H1 (cell line): Measurements from ENCODE around the gene GABRG3. TPM values are rescaled to one million over a fixed set of nuclear protein-coding genes. Genes with fewer than 3 reads are reported as not detected.

Experiments used
- CTCF ChIA-PET: fragments of 300-600 bp; sonication (Branson Sonifier 250); formaldehyde crosslinking; loops from one replicate; lab custom pipeline; 2021; ENCODE audit not compliant: partially characterized antibody; lab: Charles Lee
- POLR2A ChIA-PET: fragments of 300-600 bp; sonication (Branson Sonifier 250); formaldehyde crosslinking; loops from one replicate; lab custom pipeline; 2021; ENCODE audit warnings: inconsistent platforms; ENCODE audit not compliant: partially characterized antibody; lab: Charles Lee
- DNase-seq, 2 experiments: peaks; one replicate each; pipeline versions ENCODE4 v3.0.0 to v3.0.0-alpha.2; 2010 to 2022; ENCODE audit warnings: low spot score in 2 of 2, low read depth in 1 of 2, mixed read lengths in 1 of 2
- FAIRE-seq: peaks from 2 replicates; lab custom pipeline; 2011; peaks lifted over from hg19 to GRCh38; lab: Jason Lieb, UNC
- H2AFZ ChIP-seq: 2 replicates; pipeline ENCODE4 v1.8.1; 2012; ENCODE audit warnings: low read length, inconsistent platforms
- H2AK5ac ChIP-seq: 2 replicates; pipeline ENCODE4 v1.6.1; 2013; ENCODE audit warnings: low read depth, low read length
- H2BK120ac ChIP-seq: replicated peaks from 2 replicates; pipeline ENCODE3; 2013; ENCODE audit warnings: low read depth, low read length, inconsistent platforms
- H2BK12ac ChIP-seq: 2 replicates; pipeline ENCODE4 v1.6.1; 2013; ENCODE audit warnings: low read depth, low read length
- H2BK15ac ChIP-seq: 2 replicates; pipeline ENCODE4 v1.6.1; 2013; ENCODE audit warnings: low read length
- H2BK20ac ChIP-seq: 2 replicates; pipeline ENCODE4 v1.6.1; 2013; ENCODE audit warnings: low read length
- H2BK5ac ChIP-seq: 2 replicates; pipeline ENCODE4 v1.6.1; 2013; ENCODE audit warnings: low read depth, low read length
- H3K14ac ChIP-seq: 2 replicates; pipeline ENCODE4 v1.6.1; 2013; ENCODE audit warnings: inconsistent platforms; ENCODE audit not compliant: insufficient read length
- H3K18ac ChIP-seq: 2 replicates; pipeline ENCODE4 v1.6.1; 2013; ENCODE audit warnings: low read length; ENCODE audit errors: extremely low read depth
- H3K23ac ChIP-seq: 2 replicates; pipeline ENCODE4 v1.6.1; 2013; ENCODE audit warnings: inconsistent platforms; ENCODE audit not compliant: insufficient read length
- H3K23me2 ChIP-seq: 2 replicates; pipeline ENCODE4 v1.6.1; 2013; ENCODE audit warnings: low read depth, low read length
- H3K27ac ChIP-seq: 2 replicates; pipeline ENCODE4 v1.6.1; 2011; ENCODE audit warnings: low read depth, low read length, inconsistent platforms
- H3K27me3 ChIP-seq, 4 experiments: replicated peaks in 1 of 4; 1 replicate in 1 of 4; 2 replicates in 3 of 4; pipeline versions ENCODE4 v1.6.1 to v1.8.1; 2011 to 2013; ENCODE audit warnings: low read length in 3 of 4, mild to moderate bottlenecking in 3 of 4, inconsistent platforms in 2 of 4, mixed read lengths in 2 of 4, moderate library complexity in 1 of 4; ENCODE audit not compliant: control insufficient read depth in 3 of 4, insufficient read depth in 3 of 4; ENCODE audit errors: extremely low read depth in 1 of 4
- H3K36me3 ChIP-seq, 4 experiments: 2 replicates each; pipeline versions ENCODE4 v1.6.1 to v1.8.1; 2011 to 2013; ENCODE audit warnings: mild to moderate bottlenecking in 4 of 4, low read length in 3 of 4, moderate library complexity in 2 of 4, control low read depth in 1 of 4, inconsistent platforms in 1 of 4; ENCODE audit not compliant: insufficient read depth in 4 of 4, control insufficient read depth in 2 of 4
- H3K4ac ChIP-seq: replicated peaks from 2 replicates; pipeline ENCODE3; 2013; ENCODE audit warnings: low read length, low read depth, mixed read lengths, inconsistent platforms; ENCODE audit not compliant: insufficient read length
- H3K4me1 ChIP-seq, 4 experiments: replicated peaks in 1 of 4; 1 replicate in 1 of 4; 2 replicates in 3 of 4; pipeline versions ENCODE4 v1.6.1 to v1.8.1; 2011 to 2013; ENCODE audit warnings: low read length in 3 of 4, inconsistent platforms in 2 of 4, mixed read lengths in 1 of 4; ENCODE audit not compliant: insufficient read depth in 4 of 4, control insufficient read depth in 3 of 4
- H3K4me2 ChIP-seq, 2 experiments: 2 replicates each; pipeline versions ENCODE4 v1.6.1 to v1.8.1; 2011 to 2013; ENCODE audit warnings: low read depth in 2 of 2, low read length in 2 of 2, control low read depth in 1 of 2, inconsistent platforms in 1 of 2, mild to moderate bottlenecking in 1 of 2; ENCODE audit not compliant: insufficient read depth in 1 of 2
- H3K4me3 ChIP-seq, 4 experiments: fragments of 200-600, 300-600 bp in 1 of 4; sonication (generic), shearing (Covaris generic), sonication (Bioruptor Twin) in 1 of 4; 2 replicates each; pipeline versions ENCODE4 v1.5.1 to v1.8.1; 2011 to 2016; ENCODE audit warnings: low read length in 4 of 4, low read depth in 3 of 4, control low read depth in 2 of 4, inconsistent platforms in 2 of 4, mild to moderate bottlenecking in 2 of 4, mixed read lengths in 1 of 4, moderate library complexity in 1 of 4; ENCODE audit not compliant: insufficient read depth in 2 of 4; ENCODE audit errors: extremely low read depth in 1 of 4
- H3K56ac ChIP-seq: replicated peaks from 2 replicates; pipeline ENCODE3; 2013; ENCODE audit warnings: low read depth, mild to moderate bottlenecking, mixed read lengths, low read length, inconsistent platforms; ENCODE audit not compliant: insufficient read length
- H3K79me1 ChIP-seq: 2 replicates; pipeline ENCODE4 v1.6.1; 2013; ENCODE audit warnings: low read depth, low read length, control low read depth
- H3K79me2 ChIP-seq, 2 experiments: 2 replicates each; pipeline versions ENCODE4 v1.6.1 to v1.8.1; 2012 to 2013; ENCODE audit warnings: low read length in 2 of 2, mild to moderate bottlenecking in 2 of 2, inconsistent platforms in 1 of 2; ENCODE audit not compliant: insufficient read depth in 2 of 2, control insufficient read depth in 1 of 2
- H3K9ac ChIP-seq, 4 experiments: replicated peaks in 1 of 4; 1 replicate in 1 of 4; 2 replicates in 3 of 4; pipeline versions ENCODE4 v1.6.1 to v1.8.1; 2011 to 2013; ENCODE audit warnings: low read depth in 3 of 4, low read length in 3 of 4, control low read depth in 2 of 4, mild to moderate bottlenecking in 2 of 4, moderate library complexity in 2 of 4, inconsistent platforms in 1 of 4; ENCODE audit errors: extremely low read depth in 1 of 4
- H3K9me3 ChIP-seq, 2 experiments: 2 replicates each; pipeline versions ENCODE4 v1.6.1 to v1.8.1; 2012 to 2013; ENCODE audit warnings: mild to moderate bottlenecking in 2 of 2, moderate library complexity in 2 of 2, control low read depth in 1 of 2, inconsistent platforms in 1 of 2, low read depth in 1 of 2, low read length in 1 of 2, mixed read lengths in 1 of 2; ENCODE audit not compliant: insufficient read depth in 2 of 2
- H4K20me1 ChIP-seq, 2 experiments: replicated peaks in 1 of 2; 2 replicates each; pipeline versions ENCODE3 to v1.8.1; 2011 to 2013; ENCODE audit warnings: inconsistent platforms in 2 of 2, low read length in 2 of 2, mild to moderate bottlenecking in 1 of 2; ENCODE audit not compliant: insufficient read depth in 2 of 2, control insufficient read depth in 1 of 2
- H4K5ac ChIP-seq: 2 replicates; pipeline ENCODE4 v1.6.1; 2013; ENCODE audit warnings: low read length, low read depth, mixed read lengths, inconsistent platforms; ENCODE audit not compliant: insufficient read length
- H4K8ac ChIP-seq: 2 replicates; pipeline ENCODE4 v1.8.0; 2013; ENCODE audit warnings: mild to moderate bottlenecking, moderate library complexity, low read length, inconsistent platforms; ENCODE audit not compliant: insufficient read depth; ENCODE audit errors: extremely low read depth
- H4K91ac ChIP-seq: replicated peaks from 2 replicates; pipeline ENCODE3; 2013; ENCODE audit warnings: low read length, mixed read lengths, inconsistent platforms; ENCODE audit not compliant: insufficient read length
- CBX5 ChIP-seq: fragments of 300-800, 300-1000 bp; sonication (generic); IDR thresholded peaks from 2 replicates; pipeline ENCODE4 v1.7.1; 2016; ENCODE audit warnings: antibody characterized with exemption, low read length, low read depth
- CREB1 ChIP-seq: IDR thresholded peaks from 2 replicates; pipeline ENCODE4 v1.6.1; 2012; ENCODE audit warnings: inconsistent platforms
- JUND ChIP-seq: IDR thresholded peaks from 2 replicates; pipeline ENCODE4 v1.6.1; 2011; ENCODE audit warnings: mild to moderate bottlenecking, improper control_type of control experiment, low read length
- KDM1A ChIP-seq: fragments of 200-600, 300-600 bp; sonication (generic); IDR thresholded peaks from 2 replicates; pipeline ENCODE4 v1.7.1; 2016; ENCODE audit warnings: mild to moderate bottlenecking, low read length, borderline replicate concordance
- KDM4A ChIP-seq: IDR thresholded peaks from one replicate; pipeline ENCODE4 v1.7.1; 2012; ENCODE audit warnings: low read depth, mild to moderate bottlenecking, moderate library complexity, low read length, inconsistent platforms; ENCODE audit not compliant: severe bottlenecking
- RBBP5 ChIP-seq: IDR thresholded peaks from 2 replicates; pipeline ENCODE4 v1.7.1; 2012; ENCODE audit warnings: low read depth, mild to moderate bottlenecking, inconsistent platforms, low read length, moderate library complexity, borderline replicate concordance
- SRF ChIP-seq: IDR thresholded peaks from 2 replicates; pipeline ENCODE4 v1.6.1; 2011; ENCODE audit warnings: mild to moderate bottlenecking, low read depth, low read length, moderate library complexity
- SUZ12 ChIP-seq: fragments of 200-600 bp; sonication (generic); IDR thresholded peaks from 2 replicates; pipeline ENCODE4 v1.6.1; 2012; ENCODE audit warnings: mild to moderate bottlenecking, inconsistent platforms, low read length, moderate library complexity, mixed read lengths
- TAF1 ChIP-seq: IDR thresholded peaks from 2 replicates; pipeline ENCODE4 v1.6.1; 2011; ENCODE audit warnings: mild to moderate bottlenecking, low read depth, low read length
- TAF7 ChIP-seq: optimal IDR thresholded peaks from 2 replicates; pipeline ENCODE3; 2011; ENCODE audit warnings: low read depth, mild to moderate bottlenecking, inconsistent platforms, low read length, moderate library complexity, borderline replicate concordance
- TEAD4 ChIP-seq: IDR thresholded peaks from 2 replicates; pipeline ENCODE4 v1.6.1; 2012; ENCODE audit warnings: low read depth, low read length, inconsistent platforms, mixed read lengths
- WGBS, 2 experiments: shearing (Covaris generic) in 1 of 2; methylation state at CpG; one replicate each; pipeline versions ENCODE4 v1.1.6 to v1.1.7; 2013 to 2015; ENCODE audit warnings: low lambda C conversion rate in 2 of 2, mixed read lengths in 2 of 2, inconsistent platforms in 1 of 2, low coverage in 1 of 2, missing lambda C conversion rate in 1 of 2; ENCODE audit not compliant: insufficient replicate concordance in 2 of 2, insufficient coverage in 1 of 2, insufficient read length in 1 of 2; ENCODE audit errors: extremely low coverage in 1 of 2, missing lambda C conversion rate in 1 of 2; 5-methylcytosine and 5-hydroxymethylcytosine counted together
- polyA plus RNA-seq, 7 experiments: library from polyadenylated mRNA; depleted of rRNA in 3 of 7; stranded (reverse) in 5 of 7; unstranded in 2 of 7; fragments of >200 nt in 5 of 7; fragments of 200-250 nt in 2 of 7; gene quantifications; 1 replicate in 5 of 7; 2 replicates in 1 of 7; 4 replicates in 1 of 7; pipeline versions ENCODE4 v1.2.1 to v1.2.3, GENCODE V29; 2011 to 2013; ENCODE audit warnings: missing spikeins in 2 of 7, mixed read lengths in 2 of 7
- total RNA-seq: library from RNA; stranded (reverse); fragmentation: NEBNext Ultra II Directional; extraction: Animal tissue kit (Norgen Biotek cat#: 25700); gene quantifications from 2 replicates; pipeline ENCODE4 v1.2.1, GENCODE V29; 2021

GABRG3 gene
- total and polyA plus RNA-seq, 2 of the 8 experiments (the other 6 are each of a cell fraction or from before 2014, with no cell fraction given) = 0.17 to 0.80 TPM

DNA sequence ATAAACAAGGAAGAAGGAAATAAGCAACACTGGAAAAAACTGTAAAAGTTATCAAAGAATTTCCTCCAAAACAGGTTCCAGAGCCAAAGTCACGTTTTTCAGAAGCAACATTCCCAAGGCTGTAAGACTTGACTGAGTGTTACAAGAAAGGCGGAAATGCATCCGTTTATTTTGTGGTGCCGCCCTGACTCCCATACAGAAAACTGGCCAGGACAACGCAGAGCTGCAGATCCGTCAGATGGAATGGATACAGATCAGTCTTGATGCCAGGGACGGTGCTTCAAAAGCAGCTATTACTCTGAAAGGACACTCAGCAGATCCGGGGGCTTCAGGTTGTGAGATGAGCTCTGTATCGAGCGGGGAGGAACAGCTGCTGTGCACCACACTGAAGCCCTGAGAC, 83.4 kb downstream of the GABRG3 start:
- no peak overlapping the region for H4K5ac ChIP-seq
- H3K79me2 ChIP-seq = no peaks in the 10 kb centered on the region
- no peaks in the 10 kb centered on the region for H3K4me1 ChIP-seq
- no peak overlapping the region for H3K18ac ChIP-seq
- no peak for DNase-seq
- WGBS, 2 experiments = 83% methylated on average over 10 of the region's 10 CpGs; no CpG with 5 or more reads in 1 of the 2 experiments
- no peak overlapping the region for H3K14ac ChIP-seq
- no peaks in the 10 kb centered on the region for H3K23me2 ChIP-seq
- TF ChIP-seq JUND (no peak), TAF7 (no peak), SUZ12 (no peak), CBX5 (no peak), RBBP5 (no peak), TEAD4 (no peak), KDM1A (no peak), CREB1 (no peak), KDM4A (no peak), TAF1 (no peak), SRF (no peak)
- TF ChIP-seq, all 59 proteins: peak for 0
- Histone ChIP-seq H2BK5ac (no peak overlapping the region), H3K79me1 (no peaks in the 10 kb centered on the region), H3K4ac (no peak overlapping the region), H3K9ac (no peak overlapping the region), H4K91ac (no peak overlapping the region), H2BK12ac (no peak overlapping the region), H3K27ac (no peak overlapping the region), H3K23ac (no peak overlapping the region), H3K9me3 (0 out of 4 replicates have a peak, but pooled peaks cover 0 to 4% of the 10 kb centered on the region in 2 experiments), H3K4me2 (no peak overlapping the region), H2AFZ (0 out of 2 replicates have a peak overlapping the region, but pooled peaks have one; percentile 72), H3K27me3 (no peaks in the 10 kb centered on the region), H4K8ac (no peak overlapping the region), H4K20me1 (no peaks in the 10 kb centered on the region), H2BK120ac (no peak overlapping the region), H2BK15ac (no peak overlapping the region), H2AK5ac (no peak overlapping the region), H3K36me3 (no peaks in the 10 kb centered on the region), H2BK20ac (no peak overlapping the region), H3K4me3 (no peak overlapping the region), H3K56ac (no peak overlapping the region)
- no peak for FAIRE-seq
- ChIA-PET POLR2A (interaction anchor here (0.6 kb wide), 1 partner anchor 31 kb away, joined by 3 read pairs; no protein-coding TSS in a partner anchor), CTCF (interaction anchor here (0.9 to 1.2 kb wide), 2 partner anchors 11 to 304 kb away, joined by 3 read pairs; no protein-coding TSS in a partner anchor)
